Sciatic nerve (tissue), 2 donors: Measurements from ENCODE around the gene GNG2. TPM values are rescaled to one million over a fixed set of nuclear protein-coding genes. Genes with fewer than 3 reads are reported as not detected.

ENCODE experiments used
- ATAC-seq: fragments of 200-7000 bp; cut with Tn5 transposase; one replicate; pipeline ENCODE4 v1.9.1; 2020; ENCODE audit warnings: mild to moderate bottlenecking, moderate library complexity
- DNase-seq: peaks from one replicate; pipeline ENCODE4 v3.0.0-alpha.2; 2020; ENCODE audit warnings: low spot score
- intact Hi-C: fragments of 100-400 bp; cut with DNase I; formaldehyde crosslinking; loops from one replicate; pipeline ENCODE4 v1.14.2; 2022
- total RNA-seq: library from RNA; stranded (reverse); fragmentation: NEBNext Ultra II Directional; extraction: Animal tissue kit (Norgen Biotek cat#: 25700); gene quantifications from one replicate; pipeline ENCODE4 v1.2.1, GENCODE V29; 2021
- donor health status: DM: no; HTN: no; CAD: no.
- donor health status: DM: no; HTN: no; CAD: no.

Gene GNG2
- 180 TPM for total RNA-seq

DNA sequence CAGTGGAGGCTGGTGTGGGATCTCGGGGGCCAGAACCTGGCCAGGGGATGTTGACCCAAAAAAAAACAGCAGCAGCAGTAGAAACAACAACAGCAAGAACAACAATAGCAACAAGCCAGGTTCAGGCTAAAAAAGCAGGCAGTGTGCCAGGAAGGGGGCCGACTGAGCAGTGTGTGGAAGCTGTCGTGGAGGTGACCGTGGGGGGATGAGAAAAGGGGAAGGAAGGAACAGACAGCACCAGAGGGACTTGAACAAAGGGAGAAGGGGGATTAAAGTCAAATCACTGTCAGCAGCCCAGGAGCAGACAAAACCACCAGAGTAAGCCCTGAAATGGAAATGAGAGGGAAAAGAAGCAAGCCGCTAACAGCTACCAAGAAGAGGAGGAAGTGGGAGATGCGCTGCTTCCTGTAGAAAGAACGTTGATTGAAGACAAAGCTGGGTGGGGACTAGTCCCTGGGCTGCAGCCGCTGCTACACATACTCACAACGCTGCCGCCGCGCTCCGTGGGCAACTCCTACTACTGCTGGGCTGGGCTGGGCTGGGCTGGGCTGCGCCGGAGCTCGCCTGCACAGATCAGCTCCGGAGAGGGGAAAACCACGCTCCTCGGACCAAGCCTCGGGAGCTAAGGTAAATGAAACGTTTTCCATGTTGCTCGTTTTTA, at the start of gene GNG2:
Gene GNG2, plus strand, starts transcription at position 449 of the 661 bp plus-strand sequence. CDS start 90,067 bp downstream, outside the sequence.
- DNase-seq (peak; percentile 89), ATAC-seq (peak; percentile 98)
- intact Hi-C loops = no loop called here

DNA sequence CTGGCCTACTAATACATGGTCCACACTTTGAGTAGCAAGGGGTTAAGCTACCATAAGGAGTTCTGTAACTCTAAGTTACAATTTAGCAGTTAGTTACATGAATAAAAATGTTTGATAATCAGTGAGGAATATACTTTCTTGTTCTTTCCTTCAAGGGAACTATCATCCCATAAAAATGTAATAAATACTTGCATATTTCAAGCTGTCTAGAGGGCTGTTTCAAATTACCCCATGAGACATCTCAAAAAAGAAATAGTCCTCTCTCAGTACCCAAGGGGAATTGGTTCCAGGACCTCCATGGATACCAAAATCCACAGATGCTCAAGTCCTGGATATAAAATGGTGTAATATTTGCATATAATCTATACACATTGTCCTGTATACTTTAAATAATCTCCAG, 48.7 kb upstream of the GNG2 start:
- intact Hi-C loops = no loop called here
- ATAC-seq = no peak
- DNase-seq = no peak

DNA sequence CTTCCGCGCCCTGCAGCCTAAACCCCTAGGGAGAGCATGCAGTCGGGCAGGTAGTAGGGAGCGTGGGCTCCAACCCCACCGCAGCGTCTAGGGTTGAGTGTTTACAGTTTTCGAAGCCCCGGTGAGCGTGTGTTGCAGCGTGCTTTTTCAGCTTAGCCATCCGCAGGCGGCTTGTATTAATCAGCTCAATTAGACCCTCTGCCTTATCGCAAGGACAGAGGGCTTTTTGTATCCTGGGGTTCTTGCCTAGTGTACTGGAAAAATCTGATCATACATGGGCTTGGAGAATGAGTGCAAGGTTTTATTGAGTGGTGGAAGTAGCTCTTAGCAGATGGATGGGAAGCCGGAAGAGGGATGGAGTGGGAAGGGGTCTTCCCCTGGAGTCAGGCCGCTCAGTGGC, 44.4 kb upstream of the GNG2 start:
- no peak for DNase-seq
- intact Hi-C loops = no loop called here
- ATAC-seq = no peak

DNA sequence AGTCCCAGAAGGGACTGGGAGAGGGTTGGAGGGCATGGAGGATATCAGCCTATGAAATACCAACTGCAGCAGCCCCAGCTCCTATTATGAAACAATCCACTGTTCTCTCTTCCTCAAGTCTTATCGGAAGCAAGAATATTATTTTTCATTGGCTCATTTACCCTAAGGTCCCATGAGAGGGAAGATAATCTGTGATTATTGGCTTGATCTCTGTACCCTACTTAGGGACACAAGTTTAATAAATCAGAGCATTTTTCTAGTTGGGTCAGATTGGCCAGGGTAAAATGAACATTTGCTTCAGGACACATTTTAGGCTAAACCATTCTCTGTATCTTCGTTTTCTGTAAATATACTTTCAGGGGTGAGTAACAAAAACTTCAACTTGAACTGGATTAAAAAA, 43.1 kb upstream of the GNG2 start:
- intact Hi-C loops = no loop called here
- no peak for DNase-seq
- ATAC-seq = no peak

DNA sequence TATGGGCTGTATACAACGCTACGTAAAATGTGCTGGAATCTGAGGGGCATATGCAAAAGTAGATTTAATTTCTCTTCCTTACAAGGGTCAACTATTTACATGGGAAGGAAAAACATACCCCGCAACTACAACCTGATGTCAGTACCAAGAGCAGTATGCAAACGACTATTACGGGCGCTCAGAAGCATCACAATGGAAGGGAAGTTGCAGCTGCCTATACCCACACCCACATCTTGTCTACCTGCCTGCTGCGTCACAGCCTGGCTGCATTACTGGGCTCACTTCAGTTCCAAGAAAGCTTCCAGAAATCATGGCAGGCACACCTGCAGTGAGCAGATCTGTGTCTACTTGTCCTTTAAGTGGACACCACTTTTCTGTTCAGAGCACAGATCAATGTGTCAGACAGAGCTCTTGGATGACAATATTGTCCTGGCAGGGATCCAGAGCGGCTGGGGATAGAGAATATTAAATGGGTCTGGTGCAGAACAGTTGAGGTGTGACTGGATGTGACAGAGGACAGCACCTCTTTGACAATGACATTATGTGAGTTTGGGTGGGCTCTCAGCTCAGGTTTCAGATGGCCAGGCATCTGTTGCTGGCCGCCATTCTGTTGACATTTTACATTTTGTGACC, 41.5 kb upstream of the GNG2 start:
- ATAC-seq (no peak), DNase-seq (no peak)
- intact Hi-C loops = no loop called here

DNA sequence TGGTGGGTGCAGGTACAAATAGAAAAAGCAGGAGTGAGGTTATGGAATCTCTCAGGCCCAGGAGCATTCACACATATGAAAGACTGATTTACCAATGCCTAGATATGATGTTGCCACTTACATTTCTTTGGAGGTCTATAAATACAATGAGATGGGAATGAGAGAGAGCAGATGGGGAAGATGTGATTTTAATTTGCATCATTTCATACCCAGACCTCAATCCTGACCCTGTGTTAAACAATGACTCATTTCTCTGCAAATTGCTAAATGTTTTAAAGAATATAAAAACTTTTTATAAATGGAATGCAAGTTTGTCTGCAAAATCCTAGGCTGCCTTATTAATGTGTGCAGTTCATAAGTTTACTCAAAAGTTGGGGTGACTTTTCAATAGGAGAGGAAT, 38.6 kb upstream of the GNG2 start:
- ATAC-seq (no peak), DNase-seq (no peak)
- intact Hi-C loops = no loop called here

DNA sequence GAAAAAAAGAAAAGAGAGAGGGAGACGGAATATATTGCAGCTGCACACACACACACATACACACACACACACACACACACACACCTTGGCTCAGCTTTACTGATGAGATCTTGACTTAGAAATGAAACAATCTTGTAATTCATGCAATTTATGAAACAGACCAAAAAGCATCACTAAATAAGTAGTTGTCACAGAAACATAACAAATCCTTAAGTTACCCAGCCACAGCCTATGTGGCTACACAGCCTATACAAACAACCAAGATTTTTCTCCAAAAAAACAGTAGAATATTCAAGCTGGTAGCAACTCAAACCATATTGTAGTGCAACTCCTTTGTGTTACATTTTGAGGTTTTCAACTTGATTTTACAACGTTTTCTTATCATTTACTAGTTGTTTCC, 37.9 kb upstream of the GNG2 start:
- intact Hi-C loops = no loop called here
- ATAC-seq = no peak
- DNase-seq = no peak

DNA sequence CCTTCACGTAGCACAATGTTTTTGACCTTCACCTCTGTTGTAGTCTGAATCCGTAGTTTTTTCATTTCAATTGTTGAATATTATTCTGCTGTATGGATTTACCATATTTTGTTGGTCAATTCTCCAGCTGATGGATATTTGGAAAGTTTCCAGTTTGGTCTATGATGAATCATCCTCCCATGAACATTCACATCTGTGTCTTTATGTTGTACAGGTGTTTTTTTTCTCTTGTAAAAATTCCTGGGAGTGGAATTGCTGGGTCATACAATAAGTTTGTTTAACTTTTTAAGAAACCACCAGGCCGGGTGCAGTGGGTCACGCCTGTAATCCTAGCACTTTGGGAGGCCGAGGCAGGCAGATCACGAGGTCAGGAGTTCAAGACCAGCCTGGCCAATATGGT, 36.7 kb upstream of the GNG2 start:
- no peak for DNase-seq

DNA sequence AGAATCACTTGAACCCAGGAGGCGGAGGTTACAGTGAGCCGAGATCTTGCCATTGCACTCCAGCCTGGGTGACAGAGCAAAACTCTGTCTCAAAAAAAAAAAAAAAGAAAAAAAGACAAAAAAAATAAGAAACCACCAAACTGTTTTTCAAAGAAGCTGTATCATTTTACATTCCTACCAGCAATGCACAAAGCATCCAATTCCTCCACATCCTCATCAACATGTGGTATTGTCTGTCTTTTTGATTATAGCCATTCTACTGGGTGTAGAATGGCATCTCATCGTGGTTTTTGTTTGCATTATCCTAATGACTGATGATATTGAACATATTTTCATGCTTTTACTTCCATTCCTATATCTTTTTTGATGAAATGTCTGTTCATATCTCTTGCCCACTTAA, 36.2 kb upstream of the GNG2 start:
- intact Hi-C loops = no loop called here
- ATAC-seq (no peak), DNase-seq (no peak)

More for the DNA sequence above, 36.7 kb upstream of the GNG2 start:
- no peak for ATAC-seq
- intact Hi-C loops = no loop called here

DNA sequence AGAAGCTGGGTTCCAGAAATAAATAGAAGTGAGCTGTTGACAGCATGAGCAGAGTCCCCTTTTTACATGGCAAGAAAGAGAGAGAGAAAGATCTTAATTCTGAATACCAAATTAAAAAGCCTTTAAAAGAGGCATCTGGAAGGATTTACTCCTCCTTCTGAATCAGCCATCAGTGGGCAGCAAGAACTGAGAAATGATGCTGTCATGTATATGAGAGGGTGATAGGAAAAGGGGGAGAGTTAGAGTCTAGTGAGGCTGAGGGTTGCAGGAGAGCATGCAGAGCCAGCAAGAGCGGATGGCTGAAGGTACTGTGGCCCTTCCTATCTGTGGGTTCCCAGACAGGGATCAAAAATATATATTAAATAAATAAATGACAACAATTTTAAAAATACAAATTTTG, 34.5 kb upstream of the GNG2 start:
- intact Hi-C loops = no loop called here
- DNase-seq (no peak), ATAC-seq (no peak)

DNA sequence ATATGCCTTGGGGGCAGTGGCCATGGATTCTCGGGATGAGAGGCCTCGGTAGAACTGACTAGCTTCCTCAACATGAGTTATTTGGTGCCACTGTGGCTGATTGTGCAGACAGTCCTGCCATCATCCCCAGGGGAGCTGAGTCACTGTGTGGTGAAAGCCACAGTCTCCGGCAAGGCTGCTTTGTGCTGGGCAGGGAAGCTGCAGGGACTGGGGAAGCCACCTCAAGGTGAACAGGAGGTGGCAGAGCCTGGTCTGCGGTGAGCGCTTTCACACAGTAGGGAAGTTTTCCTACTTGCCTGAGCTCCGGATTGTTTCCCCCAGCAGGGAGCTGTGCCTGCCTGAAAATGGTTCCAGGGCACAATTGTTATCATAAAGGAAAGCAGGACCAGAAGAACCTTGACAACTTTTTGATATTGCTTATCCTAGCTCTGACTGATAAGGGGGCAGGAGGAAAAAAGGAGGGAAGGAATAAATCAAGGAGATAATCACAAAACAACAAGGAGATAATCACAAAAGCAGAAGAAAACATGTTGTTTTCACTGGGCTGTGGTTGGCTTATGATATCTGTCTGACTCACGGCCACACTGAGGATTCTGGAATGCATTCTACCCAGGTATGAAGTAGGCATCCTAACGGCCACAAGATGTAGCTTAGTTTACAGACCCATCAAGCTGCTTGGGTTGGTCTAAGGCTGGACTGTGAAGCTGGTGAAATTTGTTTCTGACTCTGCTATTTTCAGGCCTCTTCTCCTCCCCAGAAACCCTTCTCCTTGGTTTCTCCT, 32.2 kb upstream of the GNG2 start:
- peak; percentile 36 for ATAC-seq
- no peak for DNase-seq
- intact Hi-C loops = no loop called here

DNA sequence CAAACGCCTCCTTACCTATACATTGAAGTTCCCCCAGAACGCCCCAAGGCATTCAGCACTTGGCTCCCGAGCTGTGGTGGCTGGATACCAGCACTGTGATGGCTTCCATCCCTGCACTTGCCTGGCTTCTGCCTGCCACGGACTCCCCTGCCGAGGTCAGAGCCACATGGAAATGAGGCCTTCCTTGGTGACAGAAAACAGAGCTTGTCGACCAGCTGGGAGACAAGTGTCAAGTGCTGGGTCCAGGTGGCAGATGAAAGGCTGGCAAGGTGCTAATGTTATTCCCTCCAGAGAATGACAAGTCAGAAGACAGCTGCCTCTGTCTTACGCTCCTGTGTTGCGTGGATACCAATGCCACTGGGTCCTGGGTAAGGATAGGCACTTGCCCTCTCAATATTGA, 26.2 kb upstream of the GNG2 start:
- intact Hi-C loops = no loop called here
- no peak for DNase-seq
- ATAC-seq = no peak

DNA sequence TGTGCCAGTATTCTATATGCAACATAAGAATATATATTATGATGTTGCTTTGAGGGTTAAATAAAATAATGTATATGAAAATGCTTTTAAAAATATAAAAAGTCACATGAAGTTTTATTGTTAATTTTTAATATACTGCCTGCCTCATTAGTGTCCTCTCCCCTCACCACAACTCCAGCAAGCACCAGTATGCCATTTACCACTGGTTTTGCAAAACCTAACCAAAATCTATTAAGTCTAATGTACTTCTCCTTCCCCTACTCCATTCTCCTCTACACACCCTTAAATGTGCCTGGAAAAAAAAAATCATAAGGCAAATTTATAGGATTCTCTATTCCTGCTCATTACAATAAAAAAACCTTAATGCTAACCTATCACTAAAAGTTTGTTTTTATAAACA, 24.0 kb upstream of the GNG2 start:
- ATAC-seq (no peak), DNase-seq (no peak)
- intact Hi-C loops = no loop called here

DNA sequence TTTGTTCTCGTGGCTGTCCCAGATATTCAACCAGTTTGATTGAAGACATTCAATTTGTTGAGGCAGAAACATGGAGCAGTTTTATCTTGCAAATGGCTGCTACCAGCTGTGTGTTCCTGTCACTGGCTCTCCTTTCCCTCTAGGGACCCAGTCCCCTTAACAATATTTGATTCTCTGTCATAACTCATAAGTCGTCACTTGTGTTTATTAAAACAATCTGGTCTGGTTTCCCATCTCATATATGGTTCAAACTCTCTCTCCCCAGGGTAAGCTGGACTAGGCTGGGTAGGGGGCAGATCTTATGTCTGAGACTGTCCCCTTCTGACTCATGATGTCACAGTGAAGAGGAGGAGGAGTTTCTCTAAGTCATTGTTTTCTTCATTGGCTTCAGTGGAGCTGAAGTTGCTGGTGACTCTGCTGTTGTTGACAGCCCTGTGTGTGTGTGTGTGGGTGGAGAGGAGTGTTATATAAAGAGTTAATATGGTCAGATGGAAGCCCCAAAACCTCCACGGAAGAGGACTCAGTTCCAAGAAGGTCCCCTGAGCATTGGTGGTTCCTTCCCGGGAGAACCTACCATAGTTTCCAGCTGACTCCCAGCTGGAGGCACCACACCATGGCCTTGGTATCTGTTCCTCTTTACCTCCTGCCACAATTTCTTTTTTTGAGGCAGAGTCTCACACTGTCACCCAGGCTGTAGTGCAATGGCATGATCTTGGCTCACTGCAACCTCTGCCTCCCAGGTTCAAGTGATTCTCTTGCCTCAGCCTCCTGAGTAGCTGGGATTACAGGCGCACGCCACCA, 16.1 kb upstream of the GNG2 start:
- ATAC-seq (no peak), DNase-seq (no peak)
- intact Hi-C loops = no loop called here

DNA sequence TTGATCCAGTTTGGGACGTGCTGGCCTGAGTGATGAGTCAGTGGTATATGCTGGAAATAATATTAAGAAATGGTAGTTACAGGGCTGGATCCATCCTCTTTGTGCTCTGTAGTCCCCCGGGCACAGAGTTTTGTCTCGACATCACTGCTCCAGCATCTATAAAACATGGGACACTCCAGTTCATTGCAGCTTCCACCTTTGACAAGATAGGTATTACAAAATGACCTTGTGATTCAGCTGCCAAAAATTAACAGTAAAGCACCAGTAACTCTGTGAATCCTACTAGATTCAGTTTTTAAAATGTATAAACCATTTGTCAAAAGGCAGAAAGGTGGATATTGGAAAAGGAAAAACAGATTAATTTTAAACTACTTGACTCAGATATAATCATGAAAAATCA, 14.6 kb upstream of the GNG2 start:
- intact Hi-C loops = no loop called here
- DNase-seq = no peak
- ATAC-seq = no peak

DNA sequence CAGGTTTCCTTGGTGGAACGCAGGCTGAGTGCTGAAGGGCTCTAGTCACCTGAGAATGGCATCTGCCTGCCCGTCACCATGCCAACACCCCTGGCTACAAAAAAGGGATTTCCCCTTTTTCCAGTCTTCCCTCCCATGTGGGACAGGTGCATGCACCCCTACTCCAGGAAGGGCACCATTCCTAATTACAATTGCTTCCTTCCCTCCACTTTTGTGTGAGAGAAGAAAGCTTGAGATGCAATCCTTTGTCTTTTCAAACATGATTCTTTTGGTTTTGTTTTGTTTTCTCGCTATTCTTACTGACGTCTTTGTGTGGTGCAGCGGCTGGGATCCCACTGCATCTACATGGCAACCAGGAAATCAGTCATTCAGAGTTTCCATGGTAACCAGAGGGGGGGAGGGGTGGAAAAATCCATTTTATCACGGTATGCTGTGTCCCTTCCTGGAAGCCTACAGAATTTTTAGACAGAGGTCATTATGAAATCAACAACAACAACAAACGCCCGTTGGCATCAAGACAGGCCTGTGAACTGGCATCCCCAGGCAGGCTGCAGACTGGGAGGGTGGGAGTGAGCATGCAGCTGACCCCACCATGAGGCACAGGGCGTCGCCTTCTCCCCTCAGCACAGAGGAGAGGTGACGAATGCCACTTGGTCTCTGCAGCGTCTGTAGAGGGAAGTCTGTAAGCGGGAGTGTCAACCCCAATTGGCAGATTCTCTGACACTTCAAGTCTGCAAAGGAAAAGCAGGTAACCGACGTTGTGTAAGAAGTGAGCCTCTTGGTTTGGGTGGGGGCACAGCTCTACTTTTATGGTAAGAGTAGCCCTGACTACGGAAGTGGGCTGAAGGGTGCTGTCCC, 13.6 kb upstream of the GNG2 start:
- intact Hi-C loops = no loop called here
- peak; percentile 87 for ATAC-seq
- no peak for DNase-seq

DNA sequence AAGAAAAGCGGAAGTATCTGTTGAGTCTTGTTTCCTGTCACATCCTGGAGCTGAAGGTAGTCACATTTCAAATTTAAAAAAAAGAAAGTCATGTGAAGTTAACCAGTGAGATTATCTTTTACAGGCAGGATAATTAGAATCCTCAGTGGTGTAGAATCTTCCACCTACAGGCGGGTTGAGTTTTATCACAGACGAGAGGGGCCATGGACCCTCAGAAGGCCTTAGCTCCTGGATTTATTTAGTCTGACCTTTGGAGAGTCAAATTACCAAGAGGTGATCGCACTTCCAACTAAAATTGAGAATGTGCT, 13.0 kb upstream of the GNG2 start:
- ATAC-seq = no peak
- intact Hi-C loops = no loop called here
- DNase-seq = no peak

DNA sequence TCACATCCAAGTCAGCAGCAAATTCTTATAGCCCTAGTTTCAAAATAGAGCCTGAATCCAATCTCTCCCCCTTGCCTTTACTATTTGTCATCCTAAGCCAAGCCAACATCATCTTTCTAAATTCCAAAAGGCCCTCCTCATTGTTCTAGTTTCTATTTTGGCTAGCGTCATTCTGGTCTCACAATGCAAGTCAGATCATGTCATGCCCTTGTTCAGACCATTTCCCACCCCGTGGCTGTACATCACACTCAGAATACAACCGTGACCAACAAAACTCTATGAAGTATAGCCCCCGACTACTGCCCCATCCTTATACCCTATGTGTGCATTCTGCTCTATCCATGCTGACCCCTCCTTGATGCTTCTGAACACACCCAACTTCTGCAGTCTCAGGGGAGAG, 12.3 kb upstream of the GNG2 start:
- DNase-seq (no peak), ATAC-seq (no peak)
- intact Hi-C loops = loop anchor here (1.0 kb wide), 1 partner anchor 25 kb away; no protein-coding TSS in a partner anchor

DNA sequence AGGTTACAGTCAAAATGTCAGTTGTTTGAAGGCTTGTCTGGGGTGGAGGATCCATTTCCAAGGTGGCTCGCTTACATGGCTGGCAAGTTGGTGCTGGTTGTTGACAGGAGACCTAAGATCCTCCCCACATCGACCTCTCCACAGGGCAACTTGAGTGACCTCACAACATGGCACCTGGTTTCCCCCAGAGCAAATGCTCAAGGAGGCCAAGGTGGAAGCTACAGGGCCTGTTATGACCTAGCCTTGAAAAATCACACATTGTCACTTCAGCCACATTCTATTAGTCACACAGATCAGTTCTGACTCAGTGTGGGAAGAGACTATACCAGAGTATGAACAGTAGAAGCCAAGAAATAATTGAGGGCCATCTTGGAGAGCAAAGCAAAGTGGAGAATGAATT, 11.3 kb upstream of the GNG2 start:
- DNase-seq (no peak), ATAC-seq (no peak)
- intact Hi-C loops = no loop called here
